ENCODE data around the gene MPL. TPM values are rescaled to one million over a fixed set of nuclear protein-coding genes. Genes with fewer than 3 reads are reported as not detected.

Gene MPL
- total and polyA plus RNA-seq, 2 of the 13 experiments (the other 11 are each of a cell fraction or from before 2014, with no cell fraction given) = not detected

GRCh38 chr1:43348809-43349593, 11.4 kb downstream of the MPL start (continued):
- TF ChIP-seq KIAA2018 (CRISPR knock-in tag; IDR thresholded peaks at IDR 0.05; ENCODE audit: borderline replicate concordance) (peak; percentile 66; the same call in 1 of the 2 replicates), ZKSCAN1 (IDR thresholded peaks at IDR 0.05; ENCODE audit: low read length) (no peak), ZNF382 (CRISPR knock-in tag; IDR thresholded peaks at IDR 0.05; ENCODE audit: borderline replicate concordance) (no peak), ZNF790 (CRISPR knock-in tag; IDR thresholded peaks at IDR 0.05; ENCODE audit: borderline replicate concordance) (peak; percentile 41; the same call in 1 of the 2 replicates), HES4 (CRISPR knock-in tag; IDR thresholded peaks at IDR 0.05; ENCODE audit: borderline replicate concordance) (no peak), NFKB2 (CRISPR knock-in tag; IDR thresholded peaks at IDR 0.05; ENCODE audit: borderline replicate concordance) (no peak; the same call in 1 of the 2 replicates), PRDM10 (CRISPR knock-in tag; IDR thresholded peaks at IDR 0.05; ENCODE audit: low read depth) (no peak), CHD2 (IDR thresholded peaks at IDR 0.05; ENCODE audit: low read depth, low read length) (no peak), ZBTB43 (CRISPR knock-in tag; conservative IDR thresholded peaks at IDR 0.05) (peak; percentile 82), ISX (CRISPR knock-in tag; conservative IDR thresholded peaks at IDR 0.05) (no peak; the same call in 1 of the 2 replicates), RNF2 (conservative IDR thresholded peaks at IDR 0.05; ENCODE audit: low read depth) (peak; percentile 87), ZNF704 (CRISPR knock-in tag; IDR thresholded peaks at IDR 0.05; ENCODE audit: borderline replicate concordance) (peak; percentile 67; the same call in 1 of the 2 replicates), ZNF547 (CRISPR knock-in tag; IDR thresholded peaks at IDR 0.05) (no peak; the same call in none of the 2 replicates)

All from HepG2 (cell line).